ENCODE measurements around the gene TEP1.

- no peak for TF ChIP-seq CTCF (IDR thresholded peaks at IDR 0.05; ENCODE audit: insufficient read depth, low read depth, low read length)
- no peak for TF ChIP-seq EZH2 (IDR thresholded peaks at IDR 0.05; ENCODE audit: insufficient read depth, low read length)
These were observed 42.3 kb upstream of the TEP1 start for GRCh38 chr14:20455355-20456300.
